ENCODE measurements around the gene SPG11. TPM values are rescaled to one million over a fixed set of nuclear protein-coding genes. Genes with fewer than 3 reads are reported as not detected.

SPG11 gene
- total and polyA plus RNA-seq, 2 donors from 2014 or later: 35.3 to 100 TPM

DNA sequence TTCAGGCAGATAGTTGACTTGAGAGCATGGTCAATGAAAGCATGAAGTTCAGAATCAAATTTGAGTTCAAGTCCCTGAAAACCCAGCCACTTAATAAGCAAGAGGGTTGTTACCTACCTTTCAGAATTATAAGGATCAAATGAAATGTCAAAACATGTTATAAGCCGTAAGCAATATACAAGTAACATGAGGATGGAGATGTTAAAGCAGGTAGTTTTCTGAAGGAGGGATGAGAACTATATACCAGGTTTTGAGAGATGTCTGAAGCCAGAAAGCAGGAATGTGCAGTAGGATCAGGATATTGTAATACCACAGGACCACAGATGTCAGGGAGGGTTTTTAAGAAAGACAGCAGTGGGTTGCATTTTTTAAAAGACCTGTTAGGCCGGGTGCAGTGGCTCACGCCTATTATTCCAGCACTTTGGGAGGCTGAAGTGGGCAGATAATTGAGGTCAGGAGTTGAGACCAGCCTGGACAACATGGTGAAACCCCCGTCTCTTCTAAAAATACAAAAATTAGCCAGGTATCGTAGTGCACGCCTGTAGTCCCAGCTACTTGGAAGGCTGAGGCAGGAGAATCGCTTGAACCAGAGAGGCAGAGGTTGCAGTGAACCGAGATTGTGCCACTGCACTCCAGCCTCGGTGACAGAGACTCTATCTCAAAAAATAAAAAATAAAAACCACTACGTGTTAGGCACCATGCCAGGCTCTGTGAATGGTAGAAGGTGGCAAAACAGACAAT, 133.4 kb downstream of the SPG11 start:
- H3K27ac ChIP-seq (ENCODE audit: low read depth in 2 of 2, low read length in 2 of 2): no peak overlapping the region
- TF ChIP-seq, protein P1, sequence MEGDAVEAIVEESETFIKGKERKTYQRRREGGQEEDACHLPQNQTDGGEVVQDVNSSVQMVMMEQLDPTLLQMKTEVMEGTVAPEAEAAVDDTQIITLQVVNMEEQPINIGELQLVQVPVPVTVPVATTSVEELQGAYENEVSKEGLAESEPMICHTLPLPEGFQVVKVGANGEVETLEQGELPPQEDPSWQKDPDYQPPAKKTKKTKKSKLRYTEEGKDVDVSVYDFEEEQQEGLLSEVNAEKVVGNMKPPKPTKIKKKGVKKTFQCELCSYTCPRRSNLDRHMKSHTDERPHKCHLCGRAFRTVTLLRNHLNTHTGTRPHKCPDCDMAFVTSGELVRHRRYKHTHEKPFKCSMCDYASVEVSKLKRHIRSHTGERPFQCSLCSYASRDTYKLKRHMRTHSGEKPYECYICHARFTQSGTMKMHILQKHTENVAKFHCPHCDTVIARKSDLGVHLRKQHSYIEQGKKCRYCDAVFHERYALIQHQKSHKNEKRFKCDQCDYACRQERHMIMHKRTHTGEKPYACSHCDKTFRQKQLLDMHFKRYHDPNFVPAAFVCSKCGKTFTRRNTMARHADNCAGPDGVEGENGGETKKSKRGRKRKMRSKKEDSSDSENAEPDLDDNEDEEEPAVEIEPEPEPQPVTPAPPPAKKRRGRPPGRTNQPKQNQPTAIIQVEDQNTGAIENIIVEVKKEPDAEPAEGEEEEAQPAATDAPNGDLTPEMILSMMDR (IDR thresholded peaks at IDR 0.05; ENCODE audit: borderline replicate concordance, extremely low read depth, insufficient read depth): no peak
- FAIRE-seq: no peak
- peaks cover 0 to 4% (median 1%) of the 10 kb centered on the region in 3 donors for H3K36me3 ChIP-seq (ENCODE audit: control insufficient read depth in 2 of 3, insufficient read depth in 3 of 3, low read length in 3 of 3)
- intact Hi-C loops (cut with DNase I): no loop called here
- H3K4me3 ChIP-seq (ENCODE audit: low read length in 3 of 3): no peak overlapping the region
- H3K9ac ChIP-seq (ENCODE audit: low read length in 3 of 3): no peak overlapping the region
- H3K9me3 ChIP-seq (ENCODE audit: control insufficient read depth in 2 of 3, insufficient read depth in 1 of 3, low read length in 3 of 3): no peaks in the 10 kb centered on the region
- H3K27me3 ChIP-seq (ENCODE audit: control insufficient read depth, insufficient read depth, low read length): no peaks in the 10 kb centered on the region
- H3K4me1 ChIP-seq (ENCODE audit: control insufficient read depth in 2 of 3, insufficient read depth in 2 of 3, low read depth in 1 of 3, low read length in 3 of 3): peaks cover 0 to 1% (median under 1%) of the 10 kb centered on the region in 3 donors
- no peak for DNase-seq

DNA sequence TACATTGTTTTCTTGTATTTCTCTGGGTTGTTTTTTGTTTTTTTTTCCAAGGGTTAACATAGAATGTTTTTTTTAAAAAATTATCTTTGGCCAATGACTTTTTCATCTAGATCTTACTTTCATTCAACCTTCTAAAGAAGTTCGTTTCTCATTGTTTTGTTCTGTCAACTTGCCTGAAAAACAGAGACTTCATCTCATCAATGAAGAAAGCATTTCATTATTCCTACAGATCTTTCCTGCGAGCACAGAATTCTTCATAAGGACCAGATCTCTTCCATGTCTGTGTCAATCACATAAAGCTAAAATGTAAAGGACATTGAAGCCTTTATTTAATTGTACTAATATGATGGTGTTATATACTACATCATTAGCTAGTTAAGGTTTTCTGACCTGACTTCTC, 136.2 kb downstream of the SPG11 start:
- no peak overlapping the region for H3K9ac ChIP-seq (ENCODE audit: low read length in 3 of 3)
- no peaks in the 10 kb centered on the region for H3K27me3 ChIP-seq (ENCODE audit: control insufficient read depth, insufficient read depth, low read length)
- intact Hi-C loops (cut with DNase I): no loop called here
- H3K4me1 ChIP-seq (ENCODE audit: control insufficient read depth in 2 of 3, insufficient read depth in 2 of 3, low read depth in 1 of 3, low read length in 3 of 3): no peaks in the 10 kb centered on the region
- no peak overlapping the region for H3K27ac ChIP-seq (ENCODE audit: low read depth in 2 of 2, low read length in 2 of 2)
- H3K36me3 ChIP-seq (ENCODE audit: control insufficient read depth in 2 of 3, insufficient read depth in 3 of 3, low read length in 3 of 3): peaks cover 0 to 13% (median 5%) of the 10 kb centered on the region in 3 donors
- TF ChIP-seq, protein P1 (IDR thresholded peaks at IDR 0.05; ENCODE audit: borderline replicate concordance, extremely low read depth, insufficient read depth): no peak
- H3K9me3 ChIP-seq (ENCODE audit: control insufficient read depth in 2 of 3, insufficient read depth in 1 of 3, low read length in 3 of 3): no peaks in the 10 kb centered on the region
- no peak overlapping the region for H3K4me3 ChIP-seq (ENCODE audit: low read length in 3 of 3)
- DNase-seq: no peak
- no peak for FAIRE-seq

DNA sequence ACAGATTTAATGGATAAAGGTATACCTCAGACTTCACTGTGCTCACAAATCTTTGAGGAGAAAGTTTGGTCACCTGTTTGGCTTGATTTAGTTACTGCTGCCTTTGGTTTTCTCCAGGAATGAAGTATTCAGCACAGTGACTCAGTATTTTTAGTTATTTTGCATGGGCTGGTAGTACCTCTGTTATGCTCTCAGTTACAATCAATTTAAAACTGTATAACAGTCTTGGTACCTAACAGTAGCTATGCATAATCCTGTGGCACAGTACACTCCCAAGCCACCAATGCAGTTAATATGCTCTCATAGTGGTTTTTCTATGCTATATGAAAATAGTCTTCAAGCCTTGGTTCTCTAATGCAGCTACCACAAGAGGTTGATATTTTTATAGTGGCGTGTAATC, 138.4 kb downstream of the SPG11 start:
- H3K36me3 ChIP-seq (ENCODE audit: control insufficient read depth in 2 of 3, insufficient read depth in 3 of 3, low read length in 3 of 3): peaks cover 2 to 13% (median 7%) of the 10 kb centered on the region in 3 donors
- TF ChIP-seq, protein P1 (IDR thresholded peaks at IDR 0.05; ENCODE audit: borderline replicate concordance, extremely low read depth, insufficient read depth): no peak
- H3K9ac ChIP-seq (ENCODE audit: low read length in 3 of 3): no peak overlapping the region
- no peaks in the 10 kb centered on the region for H3K27me3 ChIP-seq (ENCODE audit: control insufficient read depth, insufficient read depth, low read length)
- intact Hi-C loops (cut with DNase I): no loop called here
- no peak overlapping the region for H3K4me3 ChIP-seq (ENCODE audit: low read length in 3 of 3)
- H3K27ac ChIP-seq (ENCODE audit: low read depth in 2 of 2, low read length in 2 of 2): no peak overlapping the region
- DNase-seq (no peak), FAIRE-seq (no peak)
- H3K9me3 ChIP-seq (ENCODE audit: control insufficient read depth in 2 of 3, insufficient read depth in 1 of 3, low read length in 3 of 3): no peaks in the 10 kb centered on the region
- H3K4me1 ChIP-seq (ENCODE audit: control insufficient read depth in 2 of 3, insufficient read depth in 2 of 3, low read depth in 1 of 3, low read length in 3 of 3): no peaks in the 10 kb centered on the region
